GM19238 (cell line): Measurements from ENCODE around the gene ADCY10.
"Not testable (repeated sequence)": the region's sequence is repeated elsewhere in the genome, so short reads cannot be mapped to it uniquely, and the experiment has no call there.

ENCODE experiments used
- DNase-seq: peaks from one replicate; pipeline ENCODE4 v3.0.0; 2011; ENCODE audit warnings: low spot score; ENCODE audit not compliant: insufficient read length

The ADCY10 gene

DNA sequence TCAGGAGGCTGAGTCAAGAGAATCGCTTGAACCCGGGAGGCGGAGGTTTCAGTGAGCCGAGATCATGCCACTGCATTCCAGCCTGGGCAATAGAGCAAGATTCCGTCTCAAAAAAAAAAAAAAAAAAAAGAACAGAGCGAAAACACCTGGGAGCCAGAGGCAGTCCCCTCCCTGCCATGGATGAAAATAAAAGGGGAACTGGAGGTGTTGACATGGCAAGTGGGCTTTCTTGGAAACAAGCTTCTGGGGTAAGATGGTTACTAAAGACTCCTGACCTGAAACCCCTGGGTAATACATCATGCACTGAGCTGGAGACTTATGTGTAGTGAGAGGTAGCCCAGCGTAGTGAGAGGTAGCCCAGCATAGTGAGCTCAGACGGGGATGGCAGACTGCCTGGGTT is 31.6 kb downstream of the ADCY10 start:
- no peak for DNase-seq

DNA sequence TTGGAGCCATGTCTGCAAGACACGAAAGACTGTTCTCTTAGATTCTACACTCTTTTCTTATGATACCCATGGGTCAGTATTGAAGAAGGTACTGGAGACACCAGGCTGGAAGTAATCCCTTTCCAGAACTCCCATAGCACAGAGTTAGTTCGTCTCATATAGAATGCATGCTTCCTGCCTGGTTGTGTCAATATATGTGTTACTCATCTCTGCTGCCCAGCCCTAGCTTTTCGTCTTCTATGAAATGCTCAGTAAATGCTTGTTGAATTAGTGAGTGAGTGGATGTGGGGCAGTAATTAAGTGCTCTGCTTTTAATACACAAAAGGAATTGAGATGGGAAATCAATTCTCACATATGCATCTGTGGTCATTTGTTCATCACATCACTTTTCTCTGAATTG is 32.1 kb downstream of the ADCY10 start:
- DNase-seq, result no peak

GRCh38 chr1:167881069-167881468 is 32.9 kb downstream of the ADCY10 start:
- no peak for DNase-seq

DNA sequence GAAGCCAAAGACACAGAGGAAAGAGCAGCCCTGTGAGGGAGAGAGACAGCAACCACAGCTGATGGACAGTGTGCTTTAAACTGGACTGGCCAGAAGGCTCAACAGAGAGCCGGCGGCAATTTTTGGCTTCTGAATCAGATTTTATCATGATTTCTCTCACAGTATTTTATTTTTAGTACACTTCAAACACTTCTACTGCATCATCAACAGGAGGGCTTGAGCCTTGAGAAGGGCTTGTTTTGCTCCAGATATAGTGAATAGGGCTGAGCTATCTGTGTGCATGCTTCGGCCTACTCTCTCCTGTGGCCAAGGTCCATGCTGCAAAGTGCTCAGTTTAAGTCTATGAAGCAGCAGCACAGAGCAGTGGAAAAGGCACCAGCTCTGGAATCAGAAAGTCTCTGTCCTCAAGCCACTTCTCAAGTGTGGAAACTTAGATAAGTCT is 33.3 kb downstream of the ADCY10 start:
- DNase-seq, result no peak

DNA sequence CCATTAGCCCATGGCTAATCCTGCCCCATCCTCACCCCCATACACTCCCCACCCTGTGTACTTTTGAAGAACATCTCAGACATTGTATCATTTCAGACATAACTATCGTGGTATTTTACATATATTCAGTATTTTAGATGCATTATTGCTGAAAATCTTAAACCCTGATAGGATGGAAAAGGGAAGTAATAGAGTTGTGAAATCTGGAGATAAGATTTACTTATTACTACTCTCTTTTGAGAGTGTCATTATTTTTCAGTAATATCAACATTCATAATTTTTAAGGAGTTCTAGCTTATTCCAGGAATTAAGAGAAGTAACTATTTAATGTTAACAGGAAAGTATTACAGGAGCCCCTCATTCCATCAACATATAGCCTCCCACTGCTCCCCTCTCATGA is 34.4 kb downstream of the ADCY10 start:
- no peak for DNase-seq

DNA sequence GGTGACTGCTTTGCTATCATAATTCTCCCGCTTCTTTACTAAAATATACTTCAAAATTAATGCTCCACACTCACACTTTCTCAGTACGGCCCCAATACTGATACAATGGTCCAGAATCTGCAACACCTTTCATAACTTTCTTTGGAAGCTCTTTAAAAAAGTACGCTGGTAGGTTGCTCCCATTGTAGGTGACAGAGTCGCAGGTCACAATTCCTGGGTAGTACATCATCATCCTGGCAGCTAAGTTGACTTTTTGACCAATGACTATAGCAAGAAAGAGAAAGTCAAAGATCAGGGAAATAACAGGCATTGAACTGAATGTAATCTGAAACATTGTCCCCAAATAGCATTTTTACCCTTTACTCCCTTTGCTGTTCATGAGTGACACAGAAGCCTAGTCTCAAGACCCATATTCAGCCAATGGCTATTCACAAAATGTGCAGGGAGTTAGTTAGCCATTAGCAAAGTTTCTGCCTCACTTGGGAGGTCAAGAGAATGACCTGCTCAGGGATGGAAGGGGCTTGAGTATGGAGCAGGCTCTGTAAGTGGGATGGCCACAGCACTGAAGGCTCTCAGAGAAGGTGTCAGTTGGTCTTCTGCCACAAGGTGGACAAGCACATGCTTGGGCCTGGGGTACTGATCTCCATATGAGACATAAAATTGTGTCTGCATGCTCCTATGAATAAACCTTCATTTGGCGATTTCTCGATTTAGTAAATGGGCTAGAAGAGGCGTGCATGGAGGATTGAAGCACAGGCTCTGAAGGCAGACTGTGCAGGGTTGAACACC is 35.4 kb downstream of the ADCY10 start:
- DNase-seq, result no peak

GRCh38 chr1:167876597-167877175 is 37.2 kb downstream of the ADCY10 start:
- no peak for DNase-seq

- no peak for DNase-seq
Measured at GRCh38 chr1:167871331-167871730, 42.6 kb downstream of the ADCY10 start.

GRCh38 chr1:167869157-167870001 is 44.6 kb downstream of the ADCY10 start:
- not testable (repeated sequence) for DNase-seq

DNA sequence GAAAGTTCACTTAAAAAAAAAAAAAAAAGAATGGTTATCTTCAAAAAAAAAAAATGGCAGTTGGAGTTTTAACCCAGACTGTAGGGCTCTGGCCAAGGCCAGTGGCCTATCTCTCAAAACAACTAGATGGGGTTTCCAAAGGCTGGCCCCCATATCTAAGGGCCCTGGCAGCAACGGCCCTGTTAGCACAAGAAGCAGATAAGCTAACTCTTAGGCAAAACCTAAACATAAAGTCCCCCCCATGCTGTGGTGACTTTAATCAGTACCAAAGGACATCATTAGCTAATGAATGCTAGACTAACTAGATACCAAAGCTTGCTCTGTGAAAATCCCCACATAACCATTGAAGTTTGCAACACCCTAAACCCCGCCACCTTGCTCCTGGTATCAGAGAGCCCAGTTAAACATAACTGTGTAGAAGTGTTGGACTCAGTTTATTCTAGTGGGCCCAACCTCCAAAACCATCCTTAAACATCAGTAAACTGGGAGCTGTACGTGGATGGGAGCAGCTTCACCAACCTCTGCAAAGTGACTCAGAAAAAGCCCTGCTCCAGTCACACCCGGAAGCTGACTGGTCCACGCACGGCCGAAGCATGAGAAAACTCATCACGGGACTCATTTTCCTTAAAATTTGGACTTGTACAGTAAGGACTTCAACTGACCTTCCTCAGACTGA is 47.1 kb downstream of the ADCY10 start:
- DNase-seq, result not testable (repeated sequence)

GRCh38 chr1:167866326-167866725 is 47.6 kb downstream of the ADCY10 start:
- not testable (repeated sequence) for DNase-seq

GRCh38 chr1:167865804-167866308 is 48.1 kb downstream of the ADCY10 start:
- DNase-seq, result not testable (repeated sequence)

- DNase-seq, result not testable (repeated sequence)
Measured at GRCh38 chr1:167865193-167865592, 48.7 kb downstream of the ADCY10 start.

- no peak for DNase-seq
Measured at GRCh38 chr1:167864392-167865032, 49.4 kb downstream of the ADCY10 start.

GRCh38 chr1:167863921-167864279 is 50.0 kb downstream of the ADCY10 start:
- DNase-seq, result no peak

DNA sequence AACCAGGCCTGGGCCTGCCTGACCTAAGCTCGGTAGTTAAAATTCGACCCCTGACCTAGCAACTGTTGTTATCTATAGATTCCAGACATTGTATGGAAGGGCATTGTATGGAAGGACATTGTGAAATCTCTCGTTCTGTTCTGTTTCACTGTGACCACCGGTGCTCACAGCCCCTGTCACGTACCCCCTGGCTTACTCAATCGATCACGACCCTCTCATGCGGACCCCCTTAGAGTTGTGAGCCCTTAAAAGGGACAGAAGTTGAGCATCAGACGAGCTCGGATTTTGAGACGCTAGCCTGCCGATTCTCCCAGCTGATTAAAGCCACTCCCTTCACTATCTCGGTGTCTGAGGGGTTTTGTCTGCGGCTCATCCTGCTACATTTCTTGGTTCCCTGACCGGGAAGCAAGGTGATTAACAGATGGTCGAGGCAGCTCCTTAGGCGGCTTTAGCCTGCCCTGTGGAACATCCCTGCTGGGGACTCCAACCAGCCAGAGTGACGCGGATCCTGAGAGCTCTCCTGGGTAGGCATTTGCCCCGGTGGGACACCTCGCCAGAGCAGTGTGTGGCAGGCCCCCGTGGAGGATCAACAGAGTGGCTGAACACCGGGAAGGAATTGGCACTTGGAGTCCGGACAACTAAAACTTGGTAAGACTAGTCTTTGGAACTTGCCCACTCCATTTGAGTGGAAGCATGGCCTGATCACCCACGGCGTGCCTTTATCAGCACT is 50.6 kb downstream of the ADCY10 start:
- DNase-seq, result not testable (repeated sequence)

GRCh38 chr1:167862432-167863076 is 51.4 kb downstream of the ADCY10 start:
- DNase-seq, result no peak

DNA sequence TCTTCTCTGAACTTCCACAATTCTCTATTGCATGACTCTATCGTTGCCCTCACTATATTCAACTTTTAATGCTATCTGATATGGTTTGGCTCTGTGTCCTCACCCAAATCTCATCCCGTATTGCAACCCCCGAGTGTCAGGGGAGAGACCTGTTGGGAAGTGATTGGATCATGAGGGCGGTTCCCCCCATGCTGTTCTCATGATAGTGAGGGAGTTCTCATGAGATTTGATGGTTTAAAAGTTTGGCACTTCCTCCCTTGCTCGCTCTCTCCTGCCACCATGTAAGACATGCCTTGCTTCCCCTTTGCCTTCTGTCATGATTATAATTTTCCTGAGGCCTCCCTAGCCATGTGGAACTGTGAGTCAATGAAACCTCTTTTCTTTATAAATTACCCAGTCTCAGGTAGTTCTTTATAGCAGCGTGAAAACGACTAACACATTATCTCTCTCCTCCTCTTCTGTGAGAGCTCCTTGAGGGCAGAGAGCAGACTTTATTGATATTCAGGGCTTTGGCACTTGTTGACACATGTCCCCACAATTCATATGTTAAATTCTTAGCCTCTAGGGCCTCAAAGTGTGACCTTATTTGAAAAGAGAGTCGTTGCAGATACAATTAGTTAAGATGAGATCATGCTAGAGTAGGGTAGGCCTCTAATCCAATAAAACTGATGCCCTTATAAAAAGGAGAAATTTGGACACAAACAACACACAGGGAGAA is 52.1 kb downstream of the ADCY10 start:
- no peak for DNase-seq
